Ovary (tissue), 3 donors: Measurements from ENCODE around the gene BRD4.

Source experiments
- CTCF ChIP-seq, 3 donors: fragments of 450-650 bp in 2 of 3; fragments of 200-600 bp in 1 of 3; IDR thresholded peaks; one replicate each; pipeline versions ENCODE4 v1.5.1 to v1.8.0; 2016 to 2022; ENCODE audit warnings: antibody characterized with exemption in 3 of 3, mild to moderate bottlenecking in 1 of 3
- EP300 ChIP-seq: sonication (generic); formaldehyde crosslinking; IDR thresholded peaks from one replicate; pipeline ENCODE4 v1.6.1; 2017; ENCODE audit warnings: antibody characterized with exemption
- POLR2A ChIP-seq: fragments of 450-650 bp; IDR thresholded peaks from one replicate; pipeline ENCODE4 v1.6.1; 2017; ENCODE audit warnings: antibody characterized with exemption, mild to moderate bottlenecking, moderate library complexity
- donor health status: DM: no; HTN: no; CAD: no.

- TF ChIP-seq CTCF (IDR thresholded peaks at IDR 0.05), result no peak
- TF ChIP-seq EP300, result no peak
- TF ChIP-seq POLR2A, result no peak
These were observed 63.4 kb downstream of the BRD4 start for GRCh38 chr19:15268928-15269253.
